ENCODE results near the gene GRIK3. TPM values are rescaled to one million over a fixed set of nuclear protein-coding genes. Genes with fewer than 3 reads are reported as not detected.

The GRIK3 gene
- total RNA-seq, 2 experiments from 2014 or later = not detected

GRCh38 chr1:36784147-36784859 is 250.0 kb downstream of the GRIK3 start:
- H3K27me3 Mint-ChIP-seq = peaks cover under 1% of the 10 kb centered on the region

GRCh38 chr1:36783475-36783874 is 250.8 kb downstream of the GRIK3 start:
- Mint-ChIP-seq H3K9me3 (no peaks in the 10 kb centered on the region), H3K4me1 (no peaks in the 10 kb centered on the region), H3K36me3 (no peaks in the 10 kb centered on the region), H3K4me3 (no peak overlapping the region), H3K27ac (no peak overlapping the region), H3K27me3 (no peaks in the 10 kb centered on the region)
- no peak for DNase-seq

More at GRCh38 chr1:36784147-36784859, 250.0 kb downstream of the GRIK3 start:
- no peak for DNase-seq
- no peak overlapping the region for H3K27ac Mint-ChIP-seq
- no peaks in the 10 kb centered on the region for H3K4me1 Mint-ChIP-seq
- H3K9me3 Mint-ChIP-seq = no peaks in the 10 kb centered on the region
- H3K4me3 Mint-ChIP-seq = no peak overlapping the region
- H3K36me3 Mint-ChIP-seq = no peaks in the 10 kb centered on the region

- H3K27me3 Mint-ChIP-seq = no peaks in the 10 kb centered on the region
- no peak overlapping the region for H3K27ac Mint-ChIP-seq
- no peak for DNase-seq
- H3K4me3 Mint-ChIP-seq = no peak overlapping the region
- no peaks in the 10 kb centered on the region for H3K4me1 Mint-ChIP-seq
- no peaks in the 10 kb centered on the region for H3K36me3 Mint-ChIP-seq
- H3K9me3 Mint-ChIP-seq = no peaks in the 10 kb centered on the region
These were observed 251.5 kb downstream of the GRIK3 start for GRCh38 chr1:36782785-36783184.

- H3K4me1 Mint-ChIP-seq = no peaks in the 10 kb centered on the region
- H3K9me3 Mint-ChIP-seq = no peaks in the 10 kb centered on the region
- no peak overlapping the region for H3K27ac Mint-ChIP-seq
- no peak for DNase-seq
- no peaks in the 10 kb centered on the region for H3K27me3 Mint-ChIP-seq
- no peaks in the 10 kb centered on the region for H3K36me3 Mint-ChIP-seq
- no peak overlapping the region for H3K4me3 Mint-ChIP-seq
These were observed 252.2 kb downstream of the GRIK3 start for GRCh38 chr1:36782085-36782484.

- H3K36me3 Mint-ChIP-seq = no peaks in the 10 kb centered on the region
- no peak overlapping the region for H3K27ac Mint-ChIP-seq
- peaks cover 5% of the 10 kb centered on the region for H3K27me3 Mint-ChIP-seq
- no peak overlapping the region for H3K4me3 Mint-ChIP-seq
- no peaks in the 10 kb centered on the region for H3K4me1 Mint-ChIP-seq
- DNase-seq = no peak
- H3K9me3 Mint-ChIP-seq = no peaks in the 10 kb centered on the region
These were observed 253.2 kb downstream of the GRIK3 start for GRCh38 chr1:36781098-36781497.

- no peak for DNase-seq
- Mint-ChIP-seq H3K4me3 (no peak overlapping the region), H3K4me1 (no peaks in the 10 kb centered on the region), H3K9me3 (no peaks in the 10 kb centered on the region), H3K36me3 (no peaks in the 10 kb centered on the region), H3K27ac (no peak overlapping the region), H3K27me3 (peaks cover 16% of the 10 kb centered on the region)
These were observed 255.6 kb downstream of the GRIK3 start for GRCh38 chr1:36778740-36779139.

GRCh38 chr1:36776948-36777831 is 257.1 kb downstream of the GRIK3 start:
- no peaks in the 10 kb centered on the region for H3K36me3 Mint-ChIP-seq
- H3K9me3 Mint-ChIP-seq = no peaks in the 10 kb centered on the region
- peaks cover 20% of the 10 kb centered on the region for H3K27me3 Mint-ChIP-seq
- no peaks in the 10 kb centered on the region for H3K4me1 Mint-ChIP-seq
- DNase-seq = no peak
- no peak overlapping the region for H3K27ac Mint-ChIP-seq
- H3K4me3 Mint-ChIP-seq = no peak overlapping the region

- no peaks in the 10 kb centered on the region for H3K9me3 Mint-ChIP-seq
- no peaks in the 10 kb centered on the region for H3K36me3 Mint-ChIP-seq
- H3K4me3 Mint-ChIP-seq = no peak overlapping the region
- H3K27me3 Mint-ChIP-seq = peaks cover 29% of the 10 kb centered on the region
- DNase-seq = no peak
- no peak overlapping the region for H3K27ac Mint-ChIP-seq
- H3K4me1 Mint-ChIP-seq = no peaks in the 10 kb centered on the region
These were observed 258.1 kb downstream of the GRIK3 start for GRCh38 chr1:36776256-36776655.

- Mint-ChIP-seq H3K27me3 (peaks cover 34% of the 10 kb centered on the region), H3K36me3 (no peaks in the 10 kb centered on the region), H3K9me3 (no peaks in the 10 kb centered on the region), H3K4me3 (no peak overlapping the region), H3K27ac (no peak overlapping the region), H3K4me1 (no peaks in the 10 kb centered on the region)
- DNase-seq = no peak
These were observed 258.6 kb downstream of the GRIK3 start for GRCh38 chr1:36775716-36776115.

- Mint-ChIP-seq H3K4me1 (no peaks in the 10 kb centered on the region), H3K9me3 (no peaks in the 10 kb centered on the region), H3K4me3 (no peak overlapping the region), H3K27me3 (peaks cover 43% of the 10 kb centered on the region), H3K36me3 (no peaks in the 10 kb centered on the region), H3K27ac (no peak overlapping the region)
- DNase-seq = no peak
These were observed 260.3 kb downstream of the GRIK3 start for GRCh38 chr1:36773827-36774541.

GRCh38 chr1:36772647-36773495 is 261.4 kb downstream of the GRIK3 start:
- Mint-ChIP-seq H3K27ac (no peak overlapping the region), H3K27me3 (peaks cover 45% of the 10 kb centered on the region), H3K36me3 (no peaks in the 10 kb centered on the region), H3K4me3 (no peak overlapping the region), H3K4me1 (no peaks in the 10 kb centered on the region), H3K9me3 (no peaks in the 10 kb centered on the region)
- no peak for DNase-seq

GRCh38 chr1:36771660-36772284 is 262.5 kb downstream of the GRIK3 start:
- Mint-ChIP-seq H3K4me3 (no peak overlapping the region), H3K36me3 (no peaks in the 10 kb centered on the region), H3K27me3 (peaks cover 45% of the 10 kb centered on the region), H3K4me1 (no peaks in the 10 kb centered on the region), H3K27ac (no peak overlapping the region), H3K9me3 (no peaks in the 10 kb centered on the region)
- no peak for DNase-seq

- no peaks in the 10 kb centered on the region for H3K4me1 Mint-ChIP-seq
- H3K27me3 Mint-ChIP-seq = peaks cover 41% of the 10 kb centered on the region
- no peak overlapping the region for H3K4me3 Mint-ChIP-seq
- H3K36me3 Mint-ChIP-seq = no peaks in the 10 kb centered on the region
- no peaks in the 10 kb centered on the region for H3K9me3 Mint-ChIP-seq
- DNase-seq = no peak
- no peak overlapping the region for H3K27ac Mint-ChIP-seq
These were observed 263.1 kb downstream of the GRIK3 start for GRCh38 chr1:36771240-36771639.
